Activated T-helper 17 cell treated with anti-CD3 and anti-CD28 coated beads, Interleukin-2, amount 50 U/mL, for 72 hours (primary cell): ENCODE measurements around the gene NDUFB8. TPM values are rescaled to one million over a fixed set of nuclear protein-coding genes. Genes with fewer than 3 reads are reported as not detected.

Experiments used
- ATAC-seq: fragments of 150-1000 bp; cut with Tn5 transposase; replicated peaks from 2 replicates; pipeline ENCODE4 v1.10.0; 2021; ENCODE audit warnings: mild to moderate bottlenecking, moderate library complexity
- H3K27ac Mint-ChIP-seq: one replicate; pipeline ENCODE4 v1.8.0; 2022; ENCODE audit warnings: mixed read lengths
- H3K27me3 Mint-ChIP-seq: one replicate; pipeline ENCODE4 v1.8.0; 2022; ENCODE audit warnings: mixed read lengths
- H3K36me3 Mint-ChIP-seq: one replicate; pipeline ENCODE4 v1.8.0; 2022; ENCODE audit warnings: low read depth, mild to moderate bottlenecking, mixed read lengths
- H3K4me1 Mint-ChIP-seq: one replicate; pipeline ENCODE4 v1.8.0; 2022; ENCODE audit warnings: mixed read lengths
- H3K4me3 Mint-ChIP-seq: one replicate; pipeline ENCODE4 v1.8.0; 2022; ENCODE audit warnings: mild to moderate bottlenecking, mixed read lengths
- H3K9me3 Mint-ChIP-seq: one replicate; pipeline ENCODE4 v1.8.0; 2022; ENCODE audit warnings: mixed read lengths
- total RNA-seq, 2 donors: library from RNA; stranded (reverse); gene quantifications; one replicate each; pipeline ENCODE4 v1.2.3, GENCODE V29; 2022

The NDUFB8 gene
- total RNA-seq, 2 donors from 2014 or later: 350 to 380 TPM

DNA sequence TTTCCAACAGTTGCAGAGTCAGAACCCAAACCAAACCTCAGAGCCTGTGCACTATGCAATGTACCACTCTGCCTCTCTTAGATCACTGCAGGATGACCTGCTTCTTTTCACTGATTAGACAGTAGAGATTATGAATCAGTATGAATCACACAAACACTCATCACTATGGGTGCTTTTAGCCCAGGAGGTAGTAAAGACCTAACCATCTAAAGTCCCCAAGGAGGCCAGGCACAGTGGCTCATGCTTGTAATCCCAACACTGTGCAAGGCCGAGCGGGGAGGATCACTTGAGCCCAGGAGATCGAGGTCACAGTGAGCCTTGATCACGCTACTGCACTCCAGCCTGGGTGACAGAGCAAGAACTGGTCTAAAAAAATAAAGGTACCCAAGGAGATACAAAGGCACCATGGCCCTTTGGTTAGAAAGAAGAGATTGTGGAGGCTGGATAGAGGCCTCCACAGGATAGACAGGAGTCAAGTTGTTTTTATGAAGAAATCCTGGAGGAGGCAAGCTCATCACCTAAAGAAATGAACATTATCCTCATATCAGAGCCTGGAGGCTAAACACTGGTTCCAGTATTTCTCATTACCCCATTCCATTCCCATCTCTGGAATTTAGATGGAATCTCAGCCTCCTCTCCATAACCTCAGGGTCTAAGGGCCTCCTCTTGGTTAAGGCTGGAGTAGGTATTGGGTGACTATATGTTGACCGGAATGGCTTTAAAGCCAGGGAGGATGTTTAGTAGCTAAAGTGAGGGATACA lies 22.9 kb downstream of the NDUFB8 start:
- Mint-ChIP-seq H3K9me3 (no peaks in the 10 kb centered on the region), H3K4me3 (peak overlapping the region; percentile 74), H3K27ac (peak overlapping the region; percentile 88), H3K36me3 (peaks cover 84% of the 10 kb centered on the region), H3K27me3 (no peaks in the 10 kb centered on the region), H3K4me1 (peaks cover 44% of the 10 kb centered on the region)
- peak; percentile 74 for ATAC-seq

DNA sequence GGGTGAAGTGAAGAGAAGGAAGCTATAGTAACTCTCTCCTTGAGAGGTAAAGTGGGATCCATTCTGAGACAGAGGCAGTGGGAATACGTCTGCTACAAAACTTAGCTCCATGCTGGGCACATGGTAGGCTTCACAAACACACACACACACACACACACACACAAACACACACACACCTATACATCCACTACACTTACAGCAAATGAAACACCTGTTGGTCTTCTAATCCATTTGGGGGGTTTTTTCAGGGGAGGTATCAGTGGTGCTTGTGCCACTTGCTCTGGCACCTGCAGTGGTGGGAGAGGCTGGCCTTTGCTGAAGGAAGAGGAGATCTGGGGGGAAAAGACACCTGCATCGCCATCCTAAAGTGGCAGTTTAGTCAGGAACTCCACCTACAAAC lies 24.5 kb downstream of the NDUFB8 start:
- no peak for ATAC-seq
- Mint-ChIP-seq H3K9me3 (no peaks in the 10 kb centered on the region), H3K27ac (peak overlapping the region; percentile 17), H3K4me3 (no peak overlapping the region), H3K36me3 (peaks cover 89% of the 10 kb centered on the region), H3K4me1 (peaks cover 32% of the 10 kb centered on the region), H3K27me3 (no peaks in the 10 kb centered on the region)

DNA sequence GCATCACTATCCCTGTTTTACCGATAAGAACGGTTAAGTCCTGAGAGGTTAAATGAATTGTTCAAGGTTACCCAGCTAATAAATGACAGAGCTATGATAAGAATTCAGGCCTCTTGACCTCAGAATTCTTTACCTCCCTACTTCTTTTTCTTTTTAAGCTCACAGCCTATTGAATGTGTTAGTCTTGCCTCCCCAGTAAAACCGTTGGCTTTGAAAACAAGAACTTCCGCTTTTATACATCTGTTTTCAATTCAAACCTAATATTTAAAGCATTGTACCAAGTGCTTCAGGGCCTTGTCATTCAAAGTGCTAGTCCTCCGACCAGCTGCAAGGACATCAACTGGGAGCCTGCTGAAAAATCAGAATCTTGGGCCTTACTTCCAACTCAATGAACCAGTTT lies 25.6 kb downstream of the NDUFB8 start:
- Mint-ChIP-seq H3K27me3 (no peaks in the 10 kb centered on the region), H3K4me3 (no peak overlapping the region), H3K27ac (no peak overlapping the region), H3K4me1 (peaks cover 30% of the 10 kb centered on the region), H3K9me3 (no peaks in the 10 kb centered on the region), H3K36me3 (peaks cover 93% of the 10 kb centered on the region)
- ATAC-seq: no peak

DNA sequence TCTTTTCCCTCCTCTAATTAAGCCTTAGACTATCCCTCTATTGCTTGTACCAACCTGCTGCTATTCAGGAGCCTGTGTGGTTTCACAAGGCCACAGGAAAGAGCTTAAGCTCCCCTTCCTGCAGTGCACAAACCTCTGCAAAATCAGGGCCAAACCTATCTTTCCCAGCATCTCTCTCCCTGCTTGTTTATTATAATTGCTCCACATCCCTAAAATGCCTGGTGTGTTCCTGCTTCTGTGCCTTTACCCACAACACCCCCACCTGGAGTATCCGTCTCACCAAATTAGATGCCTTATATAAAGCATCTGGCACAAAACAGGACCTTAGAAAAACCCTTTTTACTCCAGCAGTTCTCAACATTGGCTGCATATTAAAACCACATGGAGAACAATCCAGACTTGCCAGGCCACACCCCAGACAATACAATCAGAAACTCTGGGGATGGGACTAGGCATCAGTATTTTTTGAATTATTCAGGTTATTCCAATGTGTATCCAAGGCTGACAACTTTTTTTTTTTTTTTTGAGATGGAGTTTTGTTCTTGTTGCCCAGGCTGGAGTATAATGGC lies 26.7 kb downstream of the NDUFB8 start:
- Mint-ChIP-seq H3K36me3 (peaks cover 94% of the 10 kb centered on the region), H3K4me1 (peaks cover 20% of the 10 kb centered on the region), H3K27ac (no peak overlapping the region), H3K27me3 (no peaks in the 10 kb centered on the region), H3K9me3 (no peaks in the 10 kb centered on the region), H3K4me3 (no peak overlapping the region)
- no peak for ATAC-seq

DNA sequence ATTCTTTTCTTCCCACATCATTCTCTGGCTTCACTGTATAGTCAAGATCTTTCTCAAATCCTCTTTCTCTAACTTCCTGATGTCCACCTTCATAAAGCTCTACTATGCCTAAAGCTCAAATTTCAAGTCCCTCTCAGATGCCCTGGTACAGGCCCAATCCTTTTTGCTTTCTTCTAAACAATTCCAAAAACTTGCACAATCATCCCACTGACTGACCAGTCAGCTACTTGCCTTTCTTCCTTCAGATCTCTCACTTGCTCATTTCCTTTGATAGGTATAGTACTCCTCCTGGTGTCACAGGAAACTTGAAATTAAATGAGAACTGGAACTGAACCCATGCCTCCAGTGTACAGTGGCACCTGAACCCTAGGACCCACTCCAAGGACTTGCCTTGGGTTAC lies 28.2 kb downstream of the NDUFB8 start:
- H3K4me3 Mint-ChIP-seq: no peak overlapping the region
- peaks cover 99% of the 10 kb centered on the region for H3K36me3 Mint-ChIP-seq
- H3K9me3 Mint-ChIP-seq: no peaks in the 10 kb centered on the region
- H3K27ac Mint-ChIP-seq: peak overlapping the region; percentile 34
- H3K4me1 Mint-ChIP-seq: peaks cover 15% of the 10 kb centered on the region
- no peaks in the 10 kb centered on the region for H3K27me3 Mint-ChIP-seq
- no peak for ATAC-seq

DNA sequence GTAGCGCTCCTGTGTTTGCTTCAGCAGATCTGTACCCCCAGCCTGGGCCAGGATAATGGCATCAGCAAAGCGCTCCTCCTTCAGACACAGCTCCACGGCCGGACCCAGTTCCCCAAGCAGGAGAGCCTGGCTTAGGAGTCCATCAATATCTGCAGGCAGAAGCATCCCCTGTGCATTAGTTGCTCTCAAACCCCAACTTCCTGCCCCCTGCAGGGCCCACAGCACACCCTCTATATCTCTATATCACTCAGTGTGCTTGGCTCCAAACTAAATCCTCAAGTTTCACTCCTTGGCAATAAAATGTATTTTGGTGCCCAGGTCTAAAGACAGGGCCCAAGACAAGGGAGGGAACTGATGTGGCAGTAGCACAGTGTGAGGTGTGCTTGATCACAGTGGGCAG lies 31.6 kb downstream of the NDUFB8 start:
- H3K36me3 Mint-ChIP-seq: peaks cover 100% of the 10 kb centered on the region
- ATAC-seq: no peak
- H3K9me3 Mint-ChIP-seq: no peaks in the 10 kb centered on the region
- peaks cover 6% of the 10 kb centered on the region for H3K4me1 Mint-ChIP-seq
- H3K27ac Mint-ChIP-seq: no peak overlapping the region
- no peak overlapping the region for H3K4me3 Mint-ChIP-seq
- H3K27me3 Mint-ChIP-seq: no peaks in the 10 kb centered on the region

DNA sequence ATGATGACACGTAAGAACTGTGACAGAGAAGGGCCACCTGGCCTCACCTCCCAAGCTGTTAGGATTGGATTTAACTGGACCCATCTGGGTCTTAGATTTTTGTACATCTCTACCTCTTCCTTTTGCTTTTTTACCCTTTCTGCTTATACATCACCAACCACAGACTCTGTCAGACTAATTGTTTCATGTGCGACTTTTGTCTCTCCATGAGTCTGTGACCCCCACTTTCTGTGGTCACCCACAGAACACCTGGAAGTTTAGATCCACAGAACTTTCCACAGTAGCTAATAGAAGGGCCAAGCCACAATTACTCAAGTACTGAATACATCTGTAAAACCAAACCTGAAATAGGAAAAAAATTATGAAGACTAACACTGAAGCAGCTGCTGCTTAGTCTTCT lies 33.1 kb downstream of the NDUFB8 start:
- Mint-ChIP-seq H3K27me3 (no peaks in the 10 kb centered on the region), H3K36me3 (peaks cover 100% of the 10 kb centered on the region), H3K4me3 (no peak overlapping the region), H3K27ac (peak overlapping the region; percentile 69), H3K4me1 (peaks cover 6% of the 10 kb centered on the region), H3K9me3 (no peaks in the 10 kb centered on the region)
- ATAC-seq: peak; percentile 73

DNA sequence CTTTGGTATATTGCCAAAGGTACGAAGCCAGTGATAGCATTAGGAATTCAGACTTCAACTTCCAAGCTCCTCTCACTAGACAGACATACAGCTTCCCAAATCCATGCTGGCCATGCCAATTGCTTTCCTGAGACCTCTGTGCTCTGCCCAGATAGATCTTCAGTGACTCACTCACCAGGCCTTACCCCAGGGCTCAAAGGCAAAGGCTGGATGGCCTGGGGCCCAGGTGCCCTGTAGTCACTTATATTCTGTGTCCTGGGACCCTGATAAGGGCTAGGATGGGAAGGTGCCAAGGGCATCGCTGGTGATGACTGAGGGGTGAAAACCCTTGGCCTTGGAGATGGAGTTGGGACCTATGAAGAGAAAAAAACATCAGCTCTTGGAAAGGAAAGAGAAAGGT lies 39.1 kb downstream of the NDUFB8 start:
- H3K4me3 Mint-ChIP-seq: no peak overlapping the region

DNA sequence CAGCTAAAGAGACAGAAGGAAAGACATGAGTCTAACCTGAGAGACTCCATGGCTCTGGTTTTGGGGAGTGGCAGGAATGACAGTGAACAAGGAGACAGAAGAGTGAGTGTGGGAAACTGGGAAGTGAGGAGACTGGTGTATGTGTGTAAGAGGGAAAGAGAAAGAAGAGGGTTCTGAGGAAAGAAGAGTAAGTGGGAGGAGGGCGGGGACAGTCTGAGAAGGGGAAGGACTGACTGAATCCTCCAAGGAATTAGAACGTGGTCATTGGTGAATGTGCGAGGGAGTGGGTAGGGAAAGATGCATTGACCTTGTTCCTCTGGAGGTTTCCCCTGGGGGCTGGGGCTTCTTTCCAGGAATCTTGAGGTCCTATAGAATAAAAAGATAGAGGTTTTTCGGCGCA lies 40.3 kb downstream of the NDUFB8 start:
- Mint-ChIP-seq H3K27me3 (no peaks in the 10 kb centered on the region), H3K9me3 (no peaks in the 10 kb centered on the region), H3K4me3 (no peak overlapping the region), H3K27ac (no peak overlapping the region), H3K36me3 (peaks cover 92% of the 10 kb centered on the region), H3K4me1 (no peaks in the 10 kb centered on the region)
- no peak for ATAC-seq

More for the DNA sequence above, 39.1 kb downstream of the NDUFB8 start:
- Mint-ChIP-seq H3K36me3 (peaks cover 99% of the 10 kb centered on the region), H3K4me1 (no peaks in the 10 kb centered on the region), H3K9me3 (no peaks in the 10 kb centered on the region), H3K27me3 (no peaks in the 10 kb centered on the region), H3K27ac (no peak overlapping the region)
- no peak for ATAC-seq

DNA sequence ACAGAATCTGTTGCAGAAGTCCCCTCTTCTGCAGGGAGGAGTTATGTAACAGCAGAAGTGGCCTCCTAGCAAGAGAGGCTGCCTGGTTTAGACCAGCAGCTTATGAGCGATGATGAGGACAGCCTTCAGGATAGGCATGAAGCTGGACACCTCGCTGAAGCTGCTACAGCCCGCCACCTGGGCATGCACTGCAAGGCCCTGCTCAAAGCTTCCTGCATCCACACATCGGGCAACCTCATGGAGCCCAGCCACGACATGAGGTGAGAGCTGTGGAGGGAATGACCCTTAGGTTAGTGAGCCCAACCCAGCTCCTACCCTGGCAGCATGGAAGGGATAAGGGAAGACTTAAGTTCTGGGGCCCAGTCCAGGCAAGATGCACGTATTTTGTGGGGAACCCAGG lies 42.1 kb downstream of the NDUFB8 start:
- Mint-ChIP-seq H3K4me3 (no peak overlapping the region), H3K27ac (no peak overlapping the region), H3K27me3 (no peaks in the 10 kb centered on the region), H3K4me1 (no peaks in the 10 kb centered on the region), H3K9me3 (no peaks in the 10 kb centered on the region), H3K36me3 (peaks cover 74% of the 10 kb centered on the region)
- no peak for ATAC-seq

DNA sequence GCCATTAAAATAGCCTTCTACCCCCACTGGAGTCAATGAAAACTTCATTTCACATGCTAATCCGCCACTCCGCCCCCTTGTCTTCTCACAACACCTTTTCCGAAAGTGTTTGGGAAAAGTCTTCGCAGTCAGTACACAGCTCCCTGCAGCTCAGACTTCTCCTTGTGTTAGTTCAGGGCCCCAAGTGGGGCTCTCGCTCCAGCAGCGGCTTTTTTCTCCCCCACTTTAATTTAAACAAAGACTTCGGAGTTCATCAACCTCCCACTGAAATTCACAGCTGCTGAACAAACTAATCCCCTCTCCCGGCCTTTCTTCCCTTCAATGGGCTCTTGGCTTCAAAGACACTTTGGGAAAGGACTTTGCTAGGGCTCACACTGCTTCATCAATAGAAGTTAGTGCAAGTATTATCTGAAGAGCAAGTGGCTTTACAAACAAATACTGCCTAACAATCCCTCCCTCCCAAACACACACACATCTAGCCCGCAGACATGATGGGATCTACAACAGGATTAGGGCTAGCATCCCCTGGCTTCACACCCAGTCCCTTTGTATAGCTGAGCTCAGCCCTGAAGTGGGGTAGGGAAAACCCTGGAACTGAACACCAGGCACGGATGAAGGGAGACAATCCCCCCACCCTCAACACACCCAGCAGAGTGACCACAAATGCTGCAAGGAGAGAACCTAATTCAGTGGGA lies 43.7 kb downstream of the NDUFB8 start:
- Mint-ChIP-seq H3K9me3 (no peaks in the 10 kb centered on the region), H3K4me1 (peaks cover 9% of the 10 kb centered on the region)
- ATAC-seq: no peak

DNA sequence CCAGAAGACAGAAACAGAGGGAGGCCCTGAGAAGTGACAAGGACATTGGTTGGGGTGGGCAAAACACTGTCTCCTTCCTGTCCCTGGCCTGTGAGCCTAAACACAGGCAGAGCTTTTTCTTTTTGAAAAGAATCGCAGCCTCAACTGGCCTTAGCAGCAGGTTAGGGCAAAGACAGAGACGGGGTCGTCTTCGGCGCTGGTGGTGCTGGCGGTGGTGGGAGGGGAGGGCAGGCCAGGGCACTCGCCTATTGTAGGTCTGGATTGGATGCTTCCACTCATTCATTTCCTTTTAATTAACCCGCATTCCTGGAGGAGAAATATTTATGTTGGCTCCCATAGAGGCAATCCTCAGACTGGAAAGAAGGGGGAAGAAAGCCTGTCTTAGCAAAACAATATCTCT lies 44.3 kb downstream of the NDUFB8 start:
- ATAC-seq: no peak
- Mint-ChIP-seq H3K27ac (no peak overlapping the region), H3K27me3 (peaks cover 5% of the 10 kb centered on the region), H3K36me3 (peaks cover 52% of the 10 kb centered on the region), H3K9me3 (no peaks in the 10 kb centered on the region), H3K4me1 (peaks cover 9% of the 10 kb centered on the region), H3K4me3 (no peak overlapping the region)

More for the DNA sequence above, 43.7 kb downstream of the NDUFB8 start:
- Mint-ChIP-seq H3K27ac (no peak overlapping the region), H3K27me3 (peaks cover 3% of the 10 kb centered on the region), H3K4me3 (no peak overlapping the region), H3K36me3 (peaks cover 58% of the 10 kb centered on the region)

DNA sequence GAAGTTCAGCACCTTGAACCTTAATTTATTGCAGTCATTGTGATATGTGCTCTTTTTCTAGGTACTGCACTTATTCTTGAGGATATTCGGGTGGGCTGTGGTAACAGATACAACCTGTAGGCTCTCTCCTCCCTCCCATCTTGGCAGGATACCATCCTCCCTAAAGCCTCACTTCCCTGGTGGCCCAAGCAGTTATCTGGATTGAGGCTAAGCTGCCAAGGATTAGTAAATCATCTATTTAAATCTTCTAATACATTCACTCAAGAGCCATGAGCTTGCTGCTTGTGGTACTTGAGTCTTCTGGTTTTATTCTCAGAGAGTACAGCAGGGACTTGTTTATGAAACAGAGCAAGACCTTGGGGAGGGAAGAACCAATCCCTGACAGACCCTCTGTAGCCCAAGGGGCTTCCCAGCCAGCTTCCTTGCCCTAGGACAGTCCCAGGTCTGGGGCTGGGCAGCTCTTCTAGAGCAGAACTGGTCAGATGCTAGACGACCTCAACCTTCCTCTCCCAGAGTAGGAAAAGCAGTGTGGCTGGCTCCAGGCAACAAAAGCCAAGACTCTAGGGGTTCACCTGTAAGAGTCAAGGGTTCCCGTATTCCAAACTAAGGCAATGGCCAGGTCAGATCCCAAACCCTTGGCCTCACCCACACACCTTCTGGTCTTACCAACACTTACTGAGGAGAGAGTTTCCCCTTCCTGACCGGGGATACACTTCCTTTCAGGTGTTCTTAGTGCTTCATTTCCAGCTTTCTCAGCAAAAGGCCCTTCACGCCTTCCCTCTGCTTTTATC lies 45.6 kb downstream of the NDUFB8 start:
- Mint-ChIP-seq H3K27me3 (peaks cover 14% of the 10 kb centered on the region), H3K9me3 (no peaks in the 10 kb centered on the region), H3K27ac (peak overlapping the region; percentile 47), H3K36me3 (peaks cover 39% of the 10 kb centered on the region), H3K4me3 (peak overlapping the region; percentile 81), H3K4me1 (peaks cover 9% of the 10 kb centered on the region)
- ATAC-seq: no peak

DNA sequence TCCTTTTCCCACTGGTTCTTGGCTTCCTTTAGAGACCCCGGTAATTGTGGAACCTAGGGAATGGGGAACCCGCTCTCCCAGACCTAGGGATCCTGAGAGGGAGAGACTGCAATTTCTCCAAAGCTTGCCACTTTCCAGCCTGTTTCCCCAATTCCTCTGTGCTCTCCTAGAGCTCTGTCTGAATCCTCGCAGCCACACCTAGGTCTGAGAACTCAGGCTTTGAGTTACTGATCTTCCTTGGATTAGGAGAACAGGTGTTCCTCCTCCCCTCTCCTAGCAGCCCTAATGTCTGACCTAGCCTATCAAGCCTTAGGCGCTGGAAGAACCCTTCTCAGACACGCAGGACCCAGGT lies 46.9 kb downstream of the NDUFB8 start:
- no peaks in the 10 kb centered on the region for H3K9me3 Mint-ChIP-seq
- ATAC-seq: peak; percentile 1
- peaks cover 9% of the 10 kb centered on the region for H3K4me1 Mint-ChIP-seq
- peaks cover 27% of the 10 kb centered on the region for H3K36me3 Mint-ChIP-seq
- H3K4me3 Mint-ChIP-seq: peak overlapping the region; percentile 81
- peak overlapping the region; percentile 47 for H3K27ac Mint-ChIP-seq
- H3K27me3 Mint-ChIP-seq: peaks cover 18% of the 10 kb centered on the region
